K562 (cell line): ENCODE measurements around the gene YBX2. TPM values are rescaled to one million over a fixed set of nuclear protein-coding genes. Genes with fewer than 3 reads are reported as not detected.

ENCODE experiments used
- ASH1L ChIP-seq: fragments of 450-650 bp; IDR thresholded peaks from 2 replicates; pipeline ENCODE4 v1.6.1; 2018; ENCODE audit warnings: borderline replicate concordance, mild to moderate bottlenecking, low read depth; ENCODE audit not compliant: partially characterized antibody
- CC2D1A ChIP-seq: fragments of 450-650 bp; IDR thresholded peaks from 2 replicates; pipeline ENCODE4 v1.6.1; 2017; ENCODE audit warnings: mild to moderate bottlenecking
- CREB1 ChIP-seq, 2 experiments: sonication (generic) in 1 of 2; formaldehyde crosslinking in 1 of 2; IDR thresholded peaks; 2 replicates each; pipeline versions ENCODE4 v1.6.1 to v1.8.0; 2012 to 2022; ENCODE audit warnings: inconsistent platforms in 1 of 2, mild to moderate bottlenecking in 1 of 2, missing genetic modification reagents in 1 of 2, moderate library complexity in 1 of 2
- DIDO1 ChIP-seq: fragments of 450-650 bp; IDR thresholded peaks from 2 replicates; pipeline ENCODE4 v1.6.1; 2016; ENCODE audit warnings: low read depth, missing biosample characterization, missing genetic modification characterization
- GABPA ChIP-seq: fragments of 200-800 bp; sonication (Bioruptor generic); conservative IDR thresholded peaks from 2 replicates; pipeline ENCODE4 v1.6.1; 2016; ENCODE audit warnings: low read depth, missing genetic modification characterization, missing compliant biosample characterization
- GTF2E2 ChIP-seq: fragments of 200-800 bp; sonication (Bioruptor generic); IDR thresholded peaks from 2 replicates; pipeline ENCODE4 v1.6.1; 2016; ENCODE audit warnings: missing genetic modification characterization, missing compliant biosample characterization
- LCOR ChIP-seq: sonication (generic); formaldehyde crosslinking; IDR thresholded peaks from 2 replicates; pipeline ENCODE4 v1.8.0; 2022; ENCODE audit warnings: mild to moderate bottlenecking, missing genetic modification reagents
- MCM3 ChIP-seq: fragments of 450-650 bp; IDR thresholded peaks from 2 replicates; pipeline ENCODE4 v1.6.1; 2016
- MEF2A ChIP-seq: IDR thresholded peaks from 2 replicates; pipeline ENCODE4 v1.6.1; 2011; ENCODE audit warnings: low read depth, mild to moderate bottlenecking, low read length, moderate library complexity; ENCODE audit not compliant: control insufficient read depth
- MTA3 ChIP-seq: fragments of 450-650 bp; formaldehyde crosslinking; IDR thresholded peaks from 2 replicates; pipeline ENCODE4 v1.6.1; 2017; ENCODE audit warnings: mild to moderate bottlenecking, borderline replicate concordance
- MYC ChIP-seq, 2 experiments: fragments of 250-450 bp in 1 of 2; sonication (Bioruptor Pico) in 1 of 2; IDR thresholded peaks; 2 replicates each; pipeline versions ENCODE4 v1.5.1 to v1.6.1; 2012 to 2021; ENCODE audit warnings: low read depth in 2 of 2, borderline replicate concordance in 1 of 2, improper control_type of control experiment in 1 of 2, low read length in 1 of 2, mild to moderate bottlenecking in 1 of 2, moderate library complexity in 1 of 2
- NR3C1 ChIP-seq: sonication (generic); formaldehyde crosslinking; IDR thresholded peaks from 2 replicates; pipeline ENCODE4 v1.8.1; 2022; ENCODE audit warnings: missing genetic modification reagents
- PHTF2 ChIP-seq: fragments of 250-450 bp; sonication (Bioruptor Pico); IDR thresholded peaks from 2 replicates; pipeline ENCODE4 v1.5.0; 2021; ENCODE audit warnings: mild to moderate bottlenecking
- PURB ChIP-seq: sonication (generic); formaldehyde crosslinking; IDR thresholded peaks from 2 replicates; pipeline ENCODE4 v1.9.0; 2021; ENCODE audit warnings: low read depth, mild to moderate bottlenecking, missing genetic modification reagents
- SAFB ChIP-seq: fragments of 200-400 bp; formaldehyde crosslinking; IDR thresholded peaks from 2 replicates; pipeline ENCODE4 v1.6.1; 2017; ENCODE audit warnings: low read depth, low read length, borderline replicate concordance
- SIN3B ChIP-seq: fragments of 450-650 bp; IDR thresholded peaks from 2 replicates; pipeline ENCODE4 v1.6.1; 2017; ENCODE audit warnings: low read depth, mild to moderate bottlenecking, moderate library complexity
- TSC22D4 ChIP-seq: fragments of 450-650 bp; IDR thresholded peaks from 2 replicates; pipeline ENCODE4 v1.6.1; 2016; ENCODE audit warnings: missing genetic modification characterization, missing biosample characterization, control low read depth
- ZBED1 ChIP-seq: IDR thresholded peaks from 2 replicates; pipeline ENCODE4 v1.6.1; 2014
- ZBTB1 ChIP-seq: sonication (generic); formaldehyde crosslinking; IDR thresholded peaks from 2 replicates; pipeline ENCODE4 v1.8.1; 2023; ENCODE audit warnings: missing genetic modification reagents, low read depth, mild to moderate bottlenecking, borderline replicate concordance
- ZNF24 ChIP-seq: fragments of 450-650 bp; IDR thresholded peaks from 2 replicates; pipeline ENCODE4 v1.6.1; 2016
- ZNF77 ChIP-seq: fragments of 250-450 bp; sonication (Bioruptor Pico); IDR thresholded peaks from 2 replicates; pipeline ENCODE4 v1.5.0; 2020
- ZSCAN29 ChIP-seq: fragments of 450-650 bp; IDR thresholded peaks from 2 replicates; pipeline ENCODE4 v1.6.1; 2017
- polyA plus RNA-seq, 8 experiments: library from polyadenylated mRNA; depleted of rRNA in 4 of 8; stranded (reverse) in 5 of 8; unstranded in 3 of 8; fragments of >200 nt; fragmentation: Nextera tagmentation in 2 of 8; fragmentation: Illumina TruSeq in 1 of 8; extraction: Ambion mirVana in 2 of 8; extraction: Trizol in 1 of 8; gene quantifications; 2 replicates each; pipeline versions ENCODE4 v1.2.1 to v1.2.3, GENCODE V29; 2011 to 2014; ENCODE audit warnings: inconsistent platforms in 1 of 8, missing spikeins in 1 of 8
- total RNA-seq, 7 experiments: library from RNA; depleted of rRNA in 6 of 7; stranded (reverse); fragments of >200 nt in 6 of 7; fragmentation: Illumina TruSeq in 2 of 7; extraction: Trizol in 2 of 7; gene quantifications; 2 replicates each; pipeline versions ENCODE4 v1.2.1 to v1.2.3, GENCODE V29; 2011 to 2021; ENCODE audit warnings: low replicate concordance in 1 of 7
- TF ChIP-seq, protein P1 (sequence below): fragments of 250-450 bp; sonication (Bioruptor Pico); IDR thresholded peaks from 2 replicates; pipeline ENCODE4 v1.5.0; 2021; ENCODE audit warnings: mild to moderate bottlenecking, moderate library complexity
- TF ChIP-seq, protein P2 (sequence below): fragments of 250-450 bp; sonication (Bioruptor Pico); IDR thresholded peaks from 2 replicates; pipeline ENCODE4 v1.5.0; 2021

The YBX2 gene
- total and polyA plus RNA-seq, 9 of the 15 experiments (the other 6 are each of a cell fraction or from before 2014, with no cell fraction given): 0.03 to 0.59 (median 0.27) TPM; not detected in 6

DNA sequence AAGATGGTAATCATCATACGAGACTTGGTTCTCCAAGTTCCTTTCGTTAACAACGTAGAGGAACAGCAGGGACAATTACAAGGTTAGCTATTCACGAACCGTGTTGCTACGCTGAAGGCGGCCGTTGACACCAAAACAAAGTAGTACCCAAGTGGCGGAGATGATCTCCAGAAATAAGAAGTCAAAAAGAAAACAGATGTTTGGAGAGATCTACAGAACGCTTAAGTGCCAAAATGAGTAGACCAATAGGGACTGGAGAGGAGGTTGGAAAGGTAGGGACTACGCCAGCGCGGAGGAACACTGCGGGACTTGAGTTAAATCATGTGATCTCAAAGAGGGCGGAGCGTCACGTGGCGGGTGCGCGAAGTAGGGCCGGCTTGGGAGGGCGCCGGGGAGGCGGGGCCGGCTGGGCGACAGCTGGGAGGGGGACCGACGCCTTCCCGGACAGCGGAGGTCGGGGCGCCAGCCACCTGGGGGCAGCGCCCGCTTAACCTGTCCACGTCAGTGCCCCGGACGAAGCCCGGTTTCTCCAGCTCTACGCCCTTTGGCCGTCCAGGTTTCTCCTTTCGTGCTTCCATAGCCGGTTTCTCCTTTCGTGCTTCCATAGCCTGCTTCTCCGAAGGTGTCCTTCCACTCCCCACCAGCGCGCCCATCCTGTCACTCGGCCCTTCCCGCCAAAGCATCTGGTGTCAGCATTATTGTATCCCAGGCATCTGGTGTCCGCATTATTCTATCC is 51.6 kb downstream of the YBX2 start (continued):
- TF ChIP-seq ZNF24: 0 out of 2 replicates have a peak, but pooled peaks have one; percentile 92
- TF ChIP-seq, protein P1, sequence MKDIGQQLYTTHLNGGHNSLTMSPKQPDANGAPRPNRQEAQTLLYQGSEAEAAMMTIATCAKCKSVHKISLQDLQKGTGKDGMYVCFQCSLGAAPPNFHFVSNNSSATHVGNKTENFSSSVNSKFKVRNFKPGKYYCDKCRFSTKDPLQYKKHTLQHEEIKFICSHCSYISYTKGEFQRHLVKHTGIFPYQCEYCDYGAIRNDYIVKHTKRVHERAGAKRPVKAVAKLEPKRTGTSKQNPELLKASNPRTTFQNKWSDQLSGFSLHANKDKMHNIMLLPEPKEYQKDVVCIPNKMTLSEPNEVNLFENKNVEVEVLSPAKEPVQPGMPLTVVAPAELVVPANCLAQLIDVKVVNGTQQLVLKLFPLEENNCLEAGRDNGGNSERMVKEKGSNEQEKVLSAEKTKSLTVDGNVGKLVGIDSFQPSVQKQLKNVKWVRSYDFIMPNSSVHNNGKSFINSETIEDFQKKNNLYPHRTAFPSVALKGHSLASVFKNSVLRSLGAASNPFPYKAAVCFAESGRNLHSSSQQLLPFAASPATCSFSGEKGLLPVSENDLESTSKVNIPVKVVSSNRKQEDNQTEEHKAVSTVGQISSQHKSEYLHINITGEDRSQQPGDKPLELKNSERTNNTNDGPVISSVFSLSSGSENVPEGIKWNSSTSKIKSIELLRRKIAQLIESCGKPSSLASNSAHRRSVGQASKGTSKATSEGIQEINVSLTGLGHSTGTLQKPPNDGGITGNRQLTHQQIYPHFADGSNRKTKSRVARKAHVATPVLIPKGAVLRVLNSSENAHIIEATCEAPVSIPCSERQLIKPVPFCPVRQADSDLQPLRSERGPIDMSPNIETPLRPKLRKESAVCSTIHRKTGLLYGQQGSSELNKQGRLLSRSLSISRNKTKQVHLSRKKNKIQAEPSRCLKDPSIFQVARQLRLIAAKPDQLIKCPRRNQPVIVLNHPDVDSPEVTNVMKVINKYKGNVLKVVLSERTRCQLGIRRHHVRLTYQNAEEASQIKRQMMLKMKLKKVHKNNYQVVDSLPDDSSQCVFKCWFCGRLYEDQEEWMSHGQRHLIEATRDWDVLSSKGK: no peak
- TF ChIP-seq ZNF77 (CRISPR knock-in tag): no peak
- TF ChIP-seq ZBTB1 (CRISPR knock-in tag): no peak
- TF ChIP-seq SAFB: no peak
- peak; percentile 60; the same call in 1 of the 2 replicates for TF ChIP-seq SIN3B
- TF ChIP-seq PURB: no peak
- no peak for TF ChIP-seq NR3C1 (CRISPR knock-in tag)
- TF ChIP-seq GABPA (tag): no peak
- no peak for TF ChIP-seq TSC22D4 (tag)
- TF ChIP-seq MCM3: no peak
- no peak for TF ChIP-seq MEF2A
- peak; percentile 80 for TF ChIP-seq MYC (IDR thresholded peaks at IDR 0.05; ENCODE audit: low read depth, low read length)
- peak; percentile 74; the same call in 1 of the 2 replicates for TF ChIP-seq MYC (CRISPR knock-in tag; IDR thresholded peaks at IDR 0.05; ENCODE audit: borderline replicate concordance, low read depth)
- TF ChIP-seq ZSCAN29: no peak
- TF ChIP-seq, protein P2, sequence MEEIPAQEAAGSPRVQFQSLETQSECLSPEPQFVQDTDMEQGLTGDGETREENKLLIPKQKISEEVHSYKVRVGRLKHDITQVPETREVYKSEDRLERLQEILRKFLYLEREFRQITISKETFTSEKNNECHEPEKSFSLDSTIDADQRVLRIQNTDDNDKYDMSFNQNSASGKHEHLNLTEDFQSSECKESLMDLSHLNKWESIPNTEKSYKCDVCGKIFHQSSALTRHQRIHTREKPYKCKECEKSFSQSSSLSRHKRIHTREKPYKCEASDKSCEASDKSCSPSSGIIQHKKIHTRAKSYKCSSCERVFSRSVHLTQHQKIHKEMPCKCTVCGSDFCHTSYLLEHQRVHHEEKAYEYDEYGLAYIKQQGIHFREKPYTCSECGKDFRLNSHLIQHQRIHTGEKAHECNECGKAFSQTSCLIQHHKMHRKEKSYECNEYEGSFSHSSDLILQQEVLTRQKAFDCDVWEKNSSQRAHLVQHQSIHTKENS (CRISPR knock-in tag): no peak
- peak; percentile 61 for TF ChIP-seq CREB1 (IDR thresholded peaks at IDR 0.05)
- TF ChIP-seq CREB1 (CRISPR knock-in tag; IDR thresholded peaks at IDR 0.05): peak; percentile 67; the same call in 1 of the 2 replicates
- TF ChIP-seq GTF2E2 (tag): 0 out of 2 replicates have a peak, but pooled peaks have one; percentile 58
- 0 out of 2 replicates have a peak, but pooled peaks have one; percentile 22 for TF ChIP-seq ZBED1
- TF ChIP-seq ASH1L: peak; percentile 29
- TF ChIP-seq MTA3: no peak
- peak; percentile 56; the same call in 1 of the 2 replicates for TF ChIP-seq CC2D1A
- TF ChIP-seq DIDO1 (tag): peak; percentile 80
- no peak for TF ChIP-seq PHTF2
- TF ChIP-seq LCOR: peak; percentile 94
